Coronary artery (tissue), 2 donors: ENCODE results near the gene ATF6.

ENCODE experiments used
- DNase-seq: peaks from one replicate; pipeline ENCODE4 v3.0.0-alpha.2; 2017; ENCODE audit warnings: low spot score
- H3K27ac ChIP-seq, 2 donors: fragments of 200-600 bp; sonication (generic); one replicate each; pipeline ENCODE4 v1.5.1; 2016 to 2019
- H3K4me3 ChIP-seq: fragments of 200-600 bp; sonication (generic); 2 replicates; pipeline ENCODE4 v1.5.1; 2016; ENCODE audit warnings: mild to moderate bottlenecking, moderate library complexity
- TF ChIP-seq, protein P1 (sequence below): fragments of 200-600 bp; sonication (generic); IDR thresholded peaks from one replicate; pipeline ENCODE4 v1.5.1; 2019; ENCODE audit warnings: antibody characterized with exemption

The ATF6 gene

DNA sequence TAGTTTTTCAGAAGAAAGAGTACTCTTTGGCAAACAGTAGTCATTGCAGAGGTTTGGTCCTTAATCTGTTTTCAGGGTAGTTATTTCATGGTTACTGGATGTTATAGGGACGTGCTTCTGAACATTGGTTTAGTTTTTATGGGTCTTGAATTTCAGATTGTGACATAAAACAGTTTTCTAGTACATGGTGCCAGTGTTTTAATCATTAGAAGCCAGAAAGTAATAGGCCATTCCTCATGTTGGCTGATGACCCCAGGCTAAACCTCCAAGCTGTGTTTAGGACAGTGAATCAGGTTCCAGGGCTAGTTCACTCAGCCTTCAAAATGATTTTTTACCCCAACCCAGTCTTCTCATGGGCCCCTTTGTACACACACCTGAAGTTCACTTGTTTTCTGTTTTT is 184.3 kb downstream of the ATF6 start:
- TF ChIP-seq, protein P1, sequence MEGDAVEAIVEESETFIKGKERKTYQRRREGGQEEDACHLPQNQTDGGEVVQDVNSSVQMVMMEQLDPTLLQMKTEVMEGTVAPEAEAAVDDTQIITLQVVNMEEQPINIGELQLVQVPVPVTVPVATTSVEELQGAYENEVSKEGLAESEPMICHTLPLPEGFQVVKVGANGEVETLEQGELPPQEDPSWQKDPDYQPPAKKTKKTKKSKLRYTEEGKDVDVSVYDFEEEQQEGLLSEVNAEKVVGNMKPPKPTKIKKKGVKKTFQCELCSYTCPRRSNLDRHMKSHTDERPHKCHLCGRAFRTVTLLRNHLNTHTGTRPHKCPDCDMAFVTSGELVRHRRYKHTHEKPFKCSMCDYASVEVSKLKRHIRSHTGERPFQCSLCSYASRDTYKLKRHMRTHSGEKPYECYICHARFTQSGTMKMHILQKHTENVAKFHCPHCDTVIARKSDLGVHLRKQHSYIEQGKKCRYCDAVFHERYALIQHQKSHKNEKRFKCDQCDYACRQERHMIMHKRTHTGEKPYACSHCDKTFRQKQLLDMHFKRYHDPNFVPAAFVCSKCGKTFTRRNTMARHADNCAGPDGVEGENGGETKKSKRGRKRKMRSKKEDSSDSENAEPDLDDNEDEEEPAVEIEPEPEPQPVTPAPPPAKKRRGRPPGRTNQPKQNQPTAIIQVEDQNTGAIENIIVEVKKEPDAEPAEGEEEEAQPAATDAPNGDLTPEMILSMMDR: no peak
- no peak for DNase-seq
- no peak overlapping the region for H3K4me3 ChIP-seq
- no peak overlapping the region for H3K27ac ChIP-seq

DNA sequence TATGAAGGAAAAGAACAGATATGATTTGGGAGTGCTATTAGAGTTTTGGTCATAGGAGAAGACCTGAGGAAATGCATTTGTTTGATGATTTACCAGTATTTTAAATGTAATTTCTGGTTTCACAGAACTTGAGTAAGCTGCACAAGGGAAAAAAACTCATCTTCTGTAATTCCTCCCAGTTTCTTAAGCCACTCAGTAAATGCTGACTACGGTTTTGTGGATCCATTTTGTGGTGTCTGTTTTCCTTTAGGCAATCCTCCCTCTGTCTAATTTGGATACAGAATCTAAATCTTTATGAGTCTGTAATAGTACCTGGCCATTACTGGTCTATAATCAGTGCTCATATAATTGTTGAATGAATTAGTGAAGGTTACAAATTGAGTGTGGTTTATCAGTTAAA is 185.5 kb downstream of the ATF6 start:
- Histone ChIP-seq H3K4me3 (no peak overlapping the region), H3K27ac (no peak overlapping the region)
- no peak for DNase-seq
- TF ChIP-seq, protein P1: no peak

DNA sequence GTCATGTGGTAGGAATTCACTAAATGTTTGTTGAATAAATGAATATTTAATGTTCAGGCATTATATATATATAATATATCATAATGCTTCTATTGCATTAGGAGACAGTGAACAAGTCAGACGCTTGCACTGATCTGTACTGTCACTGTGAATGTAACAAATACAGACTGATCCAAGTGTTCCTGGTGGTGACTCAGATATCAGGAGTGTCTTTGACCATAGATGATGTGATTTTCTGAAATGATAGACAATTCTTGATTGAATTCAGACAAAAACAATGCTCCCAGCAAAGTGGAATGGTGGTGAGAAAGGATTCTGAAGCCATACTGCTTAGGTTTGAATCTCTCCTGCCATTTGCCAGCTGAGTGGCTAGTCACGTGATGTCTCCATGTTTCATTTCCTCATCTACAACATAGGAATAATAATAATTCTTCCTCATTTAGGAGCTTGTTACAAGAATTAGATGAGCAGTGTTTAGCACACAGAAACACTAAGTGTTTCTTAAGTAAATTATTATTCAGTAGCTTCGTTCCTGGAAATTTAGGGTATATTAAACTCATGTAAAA is 186.6 kb downstream of the ATF6 start:
- TF ChIP-seq, protein P1: no peak
- Histone ChIP-seq H3K27ac (no peak overlapping the region), H3K4me3 (no peak overlapping the region)
- DNase-seq: no peak

DNA sequence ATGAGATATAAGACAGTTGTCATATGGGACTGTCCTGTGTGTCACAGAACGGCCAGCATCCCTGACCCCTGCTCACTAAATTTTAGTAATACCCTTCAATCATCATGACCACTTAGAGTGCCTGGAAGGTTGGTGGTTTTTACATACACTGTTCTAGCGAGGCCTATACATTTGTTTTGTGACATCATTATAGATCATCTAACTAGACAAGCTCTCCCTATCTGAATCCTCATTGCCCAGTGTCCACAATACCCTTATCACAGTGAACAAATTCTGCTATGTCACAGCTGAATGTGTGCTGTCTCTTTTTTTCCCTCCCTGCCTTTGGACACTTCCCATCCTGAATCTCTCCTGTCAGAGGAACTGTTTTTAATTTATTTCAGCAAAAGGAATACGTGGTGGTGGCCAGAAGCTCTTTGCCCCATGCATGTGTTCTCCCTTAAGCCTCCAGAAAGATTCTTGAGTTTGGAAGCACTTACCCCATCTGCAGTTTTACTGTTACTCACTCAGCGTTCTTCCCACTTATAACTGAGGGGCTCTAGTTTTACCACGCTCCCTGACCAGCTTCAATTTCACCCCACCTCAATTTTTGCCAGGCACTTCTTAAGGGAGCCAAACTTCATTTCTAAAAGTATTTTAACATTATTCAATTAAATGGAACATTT is 187.3 kb downstream of the ATF6 start:
- TF ChIP-seq, protein P1: no peak
- Histone ChIP-seq H3K4me3 (no peak overlapping the region), H3K27ac (no peak overlapping the region)
- no peak for DNase-seq

DNA sequence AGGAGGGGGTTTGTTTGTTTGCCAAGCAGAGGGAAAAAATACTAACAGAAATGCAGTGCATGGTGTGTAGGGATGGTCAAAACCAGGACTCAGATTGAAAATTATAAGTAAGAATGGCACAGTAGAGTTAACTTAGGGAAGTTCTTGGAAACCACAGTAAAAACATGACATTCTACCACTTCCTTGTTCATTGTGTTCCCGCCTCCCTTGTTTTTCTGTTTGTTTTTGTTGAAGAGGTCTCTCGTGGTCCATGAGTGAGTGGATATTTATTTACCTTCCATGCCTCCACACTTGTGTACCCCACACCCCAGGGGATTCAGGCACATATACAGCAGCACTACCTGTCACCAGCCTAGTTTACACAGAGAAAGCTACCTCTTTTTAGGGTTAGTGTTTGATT is 187.9 kb downstream of the ATF6 start:
- TF ChIP-seq, protein P1: no peak
- no peak overlapping the region for H3K27ac ChIP-seq
- no peak overlapping the region for H3K4me3 ChIP-seq
- DNase-seq: no peak

DNA sequence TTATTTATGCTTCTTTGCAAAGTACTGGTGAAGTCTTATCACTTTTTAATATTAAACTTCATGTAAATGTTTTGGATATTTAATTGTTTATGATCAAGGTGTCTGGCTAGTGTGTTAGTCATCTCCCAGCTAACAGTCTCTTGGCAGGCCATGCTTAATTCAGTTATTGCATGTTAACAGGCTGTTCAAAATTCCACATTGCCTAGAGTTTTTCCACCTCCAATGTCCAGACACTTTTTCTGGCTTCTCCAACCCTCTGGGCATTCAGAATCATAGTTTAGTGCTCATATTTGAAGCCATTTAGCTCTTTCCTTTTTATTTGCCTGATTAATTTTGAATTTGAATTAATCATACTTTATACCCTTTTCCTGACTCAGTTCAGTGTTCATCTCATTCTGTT is 188.3 kb downstream of the ATF6 start:
- TF ChIP-seq, protein P1: no peak
- H3K27ac ChIP-seq: no peak overlapping the region
- H3K4me3 ChIP-seq: no peak overlapping the region
- no peak for DNase-seq

DNA sequence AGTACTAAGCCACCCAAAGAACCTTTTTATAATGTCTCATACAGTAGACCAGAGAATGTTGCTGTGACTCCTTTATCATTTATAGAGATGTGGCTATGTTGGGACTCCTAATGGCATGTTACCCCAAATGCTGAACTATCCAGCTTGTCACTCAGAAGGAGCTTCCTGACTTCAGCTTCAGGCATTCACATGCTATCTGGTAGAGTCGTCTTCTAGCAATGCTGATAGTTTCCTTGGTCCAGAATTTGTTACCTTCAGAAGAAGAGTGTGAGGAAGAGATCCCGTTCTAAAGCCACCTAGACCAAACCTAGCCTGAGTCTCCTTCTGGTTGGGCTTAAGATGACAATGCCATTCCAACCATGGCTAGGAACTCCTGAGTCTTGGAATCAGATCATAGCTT is 189.5 kb downstream of the ATF6 start:
- DNase-seq: no peak
- H3K4me3 ChIP-seq: no peak overlapping the region
- H3K27ac ChIP-seq: no peak overlapping the region
- TF ChIP-seq, protein P1: no peak
